PC-9 (cell line): ENCODE results near the gene PCLO. TPM values are rescaled to one million over a fixed set of nuclear protein-coding genes. Genes with fewer than 3 reads are reported as not detected.

Source experiments
- BruUV-seq: library from RNA; stranded (reverse); fragments of 400-500 nt; replicated peaks from 2 replicates; lab custom pipeline; 2021; lab: Mats Ljungman, UMichigan
- CTCF ChIA-PET: fragments of 300-600 bp; sonication (Branson Sonifier 250); formaldehyde crosslinking; loops from one replicate; lab custom pipeline; 2022; ENCODE audit warnings: antibody characterized with exemption; lab: Charles Lee
- POLR2A ChIA-PET: fragments of 300-600 bp; sonication (Branson Sonifier 250); formaldehyde crosslinking; loops from one replicate; lab custom pipeline; 2022; ENCODE audit warnings: antibody characterized with exemption; ENCODE audit not compliant: unreplicated experiment; lab: Charles Lee
- DNase-seq, 2 experiments: peaks; one replicate each; pipeline versions ENCODE4 v3.0.0 to v3.0.0-alpha.2; 2015 to 2022; ENCODE audit warnings: mixed read lengths in 1 of 2
- H2AFZ ChIP-seq: fragments of 200-600 bp; sonication (generic); 2 replicates; pipeline ENCODE4 v1.8.1; 2017; ENCODE audit warnings: antibody characterized with exemption
- H3F3A ChIP-seq: fragments of 200-600 bp; sonication (generic); 2 replicates; pipeline ENCODE4 v1.8.1; 2017; ENCODE audit warnings: antibody characterized with exemption, mild to moderate bottlenecking, low read depth; ENCODE audit not compliant: insufficient read depth
- H3K27ac ChIP-seq: fragments of 200-600 bp; sonication (generic); 2 replicates; pipeline ENCODE4 v1.6.1; 2016; ENCODE audit warnings: mixed run types
- H3K27me3 ChIP-seq: fragments of 200-600 bp; sonication (generic); 2 replicates; pipeline ENCODE4 v1.6.1; 2016; ENCODE audit warnings: low read depth, mixed run types; ENCODE audit not compliant: insufficient read depth
- H3K36me3 ChIP-seq: fragments of 200-600 bp; sonication (generic); 2 replicates; pipeline ENCODE4 v1.6.1; 2016; ENCODE audit warnings: low read depth, mixed run types
- H3K4me1 ChIP-seq: fragments of 200-600 bp; sonication (generic); replicated peaks from 2 replicates; pipeline ENCODE4 v1.6.1; 2016; ENCODE audit warnings: mixed run types; ENCODE audit not compliant: insufficient read depth
- H3K4me2 ChIP-seq: fragments of 200-600 bp; sonication (generic); 2 replicates; pipeline ENCODE4 v1.6.1; 2017; ENCODE audit warnings: mixed run types
- H3K4me3 ChIP-seq: fragments of 200-600 bp; sonication (generic); 2 replicates; pipeline ENCODE4 v1.6.1; 2016; ENCODE audit warnings: mixed run types
- H3K79me2 ChIP-seq: fragments of 200-600 bp; sonication (generic); 2 replicates; pipeline ENCODE4 v1.6.1; 2017; ENCODE audit warnings: low read depth, mixed run types
- H3K9me2 ChIP-seq: fragments of 200-600 bp; sonication (generic); 2 replicates; pipeline ENCODE4 v1.8.1; 2017; ENCODE audit warnings: mild to moderate bottlenecking; ENCODE audit not compliant: insufficient read depth
- H3K9me3 ChIP-seq: fragments of 200-600 bp; sonication (generic); 2 replicates; pipeline ENCODE4 v1.8.1; 2016; ENCODE audit warnings: low read depth; ENCODE audit not compliant: insufficient read depth
- H4K20me1 ChIP-seq: fragments of 200-600 bp; sonication (generic); 2 replicates; pipeline ENCODE4 v1.8.1; 2017; ENCODE audit not compliant: insufficient read depth
- EZH2 ChIP-seq: fragments of 200-600 bp; sonication (generic); IDR thresholded peaks from 2 replicates; pipeline ENCODE4 v1.8.0; 2017; ENCODE audit warnings: antibody characterized with exemption, low read depth
- intact Hi-C: fragments of 100-400 bp; cut with micrococcal nuclease; formaldehyde crosslinking; loops from one replicate; pipeline ENCODE4 v1.10.0; 2022; ENCODE audit not compliant: unreplicated experiment
- total RNA-seq: library from RNA; stranded (reverse); gene quantifications from 2 replicates; pipeline ENCODE4 v1.2.3, GENCODE V29; 2021
- TF ChIP-seq, protein P1 (sequence below): fragments of 200-600 bp; sonication (generic); conservative IDR thresholded peaks from 2 replicates; pipeline ENCODE4 v1.6.1; 2017; ENCODE audit warnings: mixed run types, antibody characterized with exemption, mild to moderate bottlenecking, moderate library complexity

The PCLO gene
- total RNA-seq, 1 experiment from 2014 or later = 4.0 TPM

- POLR2A ChIA-PET = interaction anchor here (0.7 kb wide), 1 partner anchor 1444 kb away, joined by 3 read pairs; no protein-coding TSS in a partner anchor
- CTCF ChIA-PET = interaction anchor here (0.6 to 2.0 kb wide), 3 partner anchors 205 to 921 kb away, joined by 3 to 10 read pairs (median 9); no protein-coding TSS in a partner anchor
- H3K4me1 ChIP-seq = no peaks in the 10 kb centered on the region
- no peaks in the 10 kb centered on the region for H4K20me1 ChIP-seq
- no peaks in the 10 kb centered on the region for H3K79me2 ChIP-seq
- H3K27me3 ChIP-seq = no peaks in the 10 kb centered on the region
- intact Hi-C loops = loop anchor here (2.0 kb wide), 2 partner anchors 262 to 332 kb away; no protein-coding TSS in a partner anchor
- BruUV-seq = no TSS peak
- H3K4me2 ChIP-seq = no peak overlapping the region
- H3K4me3 ChIP-seq = no peak overlapping the region
- H3K27ac ChIP-seq = no peak overlapping the region
- H3F3A ChIP-seq = no peaks in the 10 kb centered on the region
- no peaks in the 10 kb centered on the region for H3K9me2 ChIP-seq
- no peaks in the 10 kb centered on the region for H3K36me3 ChIP-seq
- DNase-seq = no peak
- no peak overlapping the region for H2AFZ ChIP-seq
- TF ChIP-seq EZH2 = no peak
- TF ChIP-seq, protein P1, sequence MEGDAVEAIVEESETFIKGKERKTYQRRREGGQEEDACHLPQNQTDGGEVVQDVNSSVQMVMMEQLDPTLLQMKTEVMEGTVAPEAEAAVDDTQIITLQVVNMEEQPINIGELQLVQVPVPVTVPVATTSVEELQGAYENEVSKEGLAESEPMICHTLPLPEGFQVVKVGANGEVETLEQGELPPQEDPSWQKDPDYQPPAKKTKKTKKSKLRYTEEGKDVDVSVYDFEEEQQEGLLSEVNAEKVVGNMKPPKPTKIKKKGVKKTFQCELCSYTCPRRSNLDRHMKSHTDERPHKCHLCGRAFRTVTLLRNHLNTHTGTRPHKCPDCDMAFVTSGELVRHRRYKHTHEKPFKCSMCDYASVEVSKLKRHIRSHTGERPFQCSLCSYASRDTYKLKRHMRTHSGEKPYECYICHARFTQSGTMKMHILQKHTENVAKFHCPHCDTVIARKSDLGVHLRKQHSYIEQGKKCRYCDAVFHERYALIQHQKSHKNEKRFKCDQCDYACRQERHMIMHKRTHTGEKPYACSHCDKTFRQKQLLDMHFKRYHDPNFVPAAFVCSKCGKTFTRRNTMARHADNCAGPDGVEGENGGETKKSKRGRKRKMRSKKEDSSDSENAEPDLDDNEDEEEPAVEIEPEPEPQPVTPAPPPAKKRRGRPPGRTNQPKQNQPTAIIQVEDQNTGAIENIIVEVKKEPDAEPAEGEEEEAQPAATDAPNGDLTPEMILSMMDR = peak; percentile 39; the same call in 1 of the 2 replicates
- H3K9me3 ChIP-seq = no peaks in the 10 kb centered on the region
Measured at GRCh38 chr7:83072576-83073517, 89.8 kb downstream of the PCLO start.

- H3K9me2 ChIP-seq = 0 out of 2 replicates have a peak, but pooled peaks cover 5% of the 10 kb centered on the region
Measured at GRCh38 chr7:83065714-83066113, 97.0 kb downstream of the PCLO start.

DNA sequence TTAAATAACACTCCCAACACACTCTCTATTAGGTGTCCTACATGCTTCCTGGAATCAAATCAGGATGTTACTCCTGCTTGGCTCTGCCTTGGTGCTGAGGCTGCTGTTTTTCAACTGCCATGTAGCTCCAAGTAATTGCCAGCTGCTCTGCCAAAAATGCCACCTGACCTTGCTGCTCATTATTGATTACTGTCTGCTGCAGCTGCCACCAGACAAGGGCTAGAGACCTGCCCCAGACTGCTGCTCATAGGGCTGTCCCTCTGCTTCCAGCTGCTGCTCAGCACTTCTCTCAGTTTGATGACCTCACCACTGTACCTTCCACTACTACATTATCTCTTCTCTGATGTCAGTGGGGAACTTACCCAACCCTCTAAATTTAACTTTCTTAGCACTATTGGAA is 102.5 kb downstream of the PCLO start:
- no peak for TF ChIP-seq EZH2
- TF ChIP-seq, protein P1 = no peak
- Histone ChIP-seq H3K4me2 (no peak overlapping the region), H3K36me3 (no peaks in the 10 kb centered on the region), H3K9me3 (no peaks in the 10 kb centered on the region), H3K4me1 (peaks cover 2% of the 10 kb centered on the region; the same call in 1 of the 2 replicates), H3K4me3 (no peak overlapping the region), H3K79me2 (no peaks in the 10 kb centered on the region), H3F3A (no peaks in the 10 kb centered on the region), H3K27me3 (no peaks in the 10 kb centered on the region), H3K9me2 (0 out of 2 replicates have a peak, but pooled peaks cover 5% of the 10 kb centered on the region), H3K27ac (no peak overlapping the region), H2AFZ (no peak overlapping the region), H4K20me1 (no peaks in the 10 kb centered on the region)
- DNase-seq = no peak
- no TSS peak for BruUV-seq
- POLR2A ChIA-PET = no interaction called here
- CTCF ChIA-PET = no interaction called here
- intact Hi-C loops = loop anchor here (1.0 kb wide), 1 partner anchor 37 kb away; no protein-coding TSS in a partner anchor

More at GRCh38 chr7:83065714-83066113, 97.0 kb downstream of the PCLO start:
- DNase-seq = no peak
- Histone ChIP-seq H3K36me3 (no peaks in the 10 kb centered on the region), H3K4me2 (no peak overlapping the region), H2AFZ (no peak overlapping the region), H3K4me1 (no peaks in the 10 kb centered on the region), H3K4me3 (no peak overlapping the region), H4K20me1 (no peaks in the 10 kb centered on the region), H3F3A (no peaks in the 10 kb centered on the region), H3K9me3 (no peaks in the 10 kb centered on the region), H3K27ac (no peak overlapping the region), H3K27me3 (no peaks in the 10 kb centered on the region), H3K79me2 (no peaks in the 10 kb centered on the region)
- BruUV-seq = no TSS peak
- POLR2A ChIA-PET = no interaction called here
- TF ChIP-seq, protein P1 = no peak
- TF ChIP-seq EZH2 = no peak
- CTCF ChIA-PET = interaction anchor here (0.6 kb wide), 1 partner anchor 77 kb away, joined by 3 read pairs; no protein-coding TSS in a partner anchor
- intact Hi-C loops = no loop called here
